CD14-positive monocyte (primary cell): Measurements from ENCODE around the gene SLC6A8. TPM values are rescaled to one million over a fixed set of nuclear protein-coding genes. Genes with fewer than 3 reads are reported as not detected.
A peak's percentile ranks its signal among the peaks of the same experiment; 100 is the strongest.
"Not testable (repeated sequence)": the region's sequence is repeated elsewhere in the genome, so short reads cannot be mapped to it uniquely, and the experiment has no call there.

ENCODE experiments used
- DNase-seq, 3 donors: peaks; one replicate each; pipeline ENCODE4 v3.0.0-alpha.2; 2011 to 2022
- H2AFZ ChIP-seq: 2 replicates; pipeline ENCODE4 v1.6.0; 2012; ENCODE audit warnings: mild to moderate bottlenecking, low read depth, low read length, inconsistent platforms; ENCODE audit not compliant: insufficient read depth, poor library complexity, severe bottlenecking
- H3K27ac ChIP-seq, 2 donors: 1 replicate in 1 of 2; 2 replicates in 1 of 2; pipeline ENCODE4 v1.5.1; 2012 to 2013; ENCODE audit warnings: low read length in 2 of 2, control low read depth in 1 of 2, inconsistent platforms in 1 of 2, low read depth in 1 of 2, mild to moderate bottlenecking in 1 of 2
- H3K27me3 ChIP-seq, 2 donors: one replicate each; pipeline versions ENCODE4 v1.6.0 to v1.6.1; 2011 to 2013; ENCODE audit warnings: low read length in 2 of 2; ENCODE audit not compliant: control insufficient read depth in 2 of 2, insufficient read depth in 2 of 2
- H3K36me3 ChIP-seq, 2 donors: replicated peaks in 1 of 2; 1 replicate in 1 of 2; 2 replicates in 1 of 2; pipeline versions ENCODE4 v1.5.1 to v1.6.1; 2012 to 2013; ENCODE audit warnings: low read length in 2 of 2, control low read depth in 1 of 2, inconsistent platforms in 1 of 2, mild to moderate bottlenecking in 1 of 2; ENCODE audit not compliant: insufficient read depth in 2 of 2, control insufficient read depth in 1 of 2
- H3K4me1 ChIP-seq, 2 donors: 1 replicate in 1 of 2; 2 replicates in 1 of 2; pipeline versions ENCODE4 v1.5.1 to v1.6.1; 2012 to 2013; ENCODE audit warnings: low read length in 2 of 2, control low read depth in 1 of 2, inconsistent platforms in 1 of 2, mild to moderate bottlenecking in 1 of 2, moderate library complexity in 1 of 2; ENCODE audit not compliant: insufficient read depth in 2 of 2, control insufficient read depth in 1 of 2
- H3K4me2 ChIP-seq: replicated peaks from 2 replicates; pipeline ENCODE3; 2012; ENCODE audit warnings: low read length, moderate library complexity, mild to moderate bottlenecking; ENCODE audit not compliant: poor library complexity, severe bottlenecking; ENCODE audit errors: extremely low read depth
- H3K4me3 ChIP-seq, 3 experiments: fragments of 200-600 bp in 1 of 3; sonication (generic) in 1 of 3; replicated peaks in 1 of 3; 1 replicate in 2 of 3; 2 replicates in 1 of 3; pipeline ENCODE4 v1.5.1; 2011 to 2013; ENCODE audit warnings: low read length in 3 of 3, mild to moderate bottlenecking in 3 of 3, control low read depth in 2 of 3, low read depth in 2 of 3, inconsistent platforms in 1 of 3, moderate library complexity in 1 of 3
- H3K79me2 ChIP-seq: 2 replicates; pipeline ENCODE4 v1.6.0; 2012; ENCODE audit warnings: mild to moderate bottlenecking, control low read depth, inconsistent platforms, low read length, moderate library complexity; ENCODE audit not compliant: insufficient read depth
- H3K9ac ChIP-seq: 2 replicates; pipeline ENCODE4 v1.6.0; 2017; ENCODE audit warnings: low read length, mild to moderate bottlenecking; ENCODE audit not compliant: insufficient read depth, poor library complexity, severe bottlenecking
- H3K9me3 ChIP-seq, 2 donors: replicated peaks in 1 of 2; 1 replicate in 1 of 2; 2 replicates in 1 of 2; pipeline versions ENCODE4 v1.5.1 to v1.6.1; 2012 to 2013; ENCODE audit warnings: low read length in 2 of 2, control low read depth in 1 of 2; ENCODE audit not compliant: control insufficient read depth in 1 of 2, insufficient read depth in 1 of 2
- H4K20me1 ChIP-seq: 2 replicates; pipeline ENCODE4 v1.6.0; 2012; ENCODE audit warnings: mild to moderate bottlenecking, low read length, control low read depth, moderate library complexity; ENCODE audit not compliant: insufficient read depth
- H3K27ac Mint-ChIP-seq, 7 donors: one replicate each; pipeline ENCODE4 v1.8.0; 2020; ENCODE audit warnings: mild to moderate bottlenecking in 7 of 7, mixed read lengths in 7 of 7, moderate library complexity in 6 of 7, inconsistent platforms in 2 of 7
- H3K27me3 Mint-ChIP-seq, 3 donors: one replicate each; pipeline ENCODE4 v1.8.0; 2021 to 2022; ENCODE audit warnings: low read depth in 3 of 3, mild to moderate bottlenecking in 3 of 3, mixed read lengths in 3 of 3, moderate library complexity in 3 of 3, inconsistent platforms in 1 of 3
- H3K36me3 Mint-ChIP-seq, 2 donors: one replicate each; pipeline ENCODE4 v1.8.0; 2020; ENCODE audit warnings: mixed read lengths in 2 of 2, inconsistent platforms in 1 of 2, mild to moderate bottlenecking in 1 of 2
- H3K4me1 Mint-ChIP-seq: one replicate; pipeline ENCODE4 v1.8.0; 2020; ENCODE audit warnings: mild to moderate bottlenecking, mixed read lengths
- H3K4me3 Mint-ChIP-seq, 2 donors: one replicate each; pipeline ENCODE4 v1.8.0; 2020; ENCODE audit warnings: mild to moderate bottlenecking in 2 of 2, mixed read lengths in 2 of 2, moderate library complexity in 1 of 2
- H3K9me3 Mint-ChIP-seq, 7 donors: one replicate each; pipeline ENCODE4 v1.8.0; 2020 to 2022; ENCODE audit warnings: mixed read lengths in 7 of 7, mild to moderate bottlenecking in 6 of 7, moderate library complexity in 6 of 7, inconsistent platforms in 2 of 7
- CTCF ChIP-seq: fragments of 200-600 bp; IDR thresholded peaks from one replicate; pipeline ENCODE4 v1.8.0; 2022; ENCODE audit warnings: antibody characterized with exemption, mild to moderate bottlenecking
- WGBS: methylation state at CpG from one replicate; pipeline ENCODE4 v1.1.5; 2013; ENCODE audit warnings: missing lambda C conversion rate; ENCODE audit not compliant: insufficient coverage; 5-methylcytosine and 5-hydroxymethylcytosine counted together
- intact Hi-C, 2 donors: fragments of 100-400 bp; cut with micrococcal nuclease; formaldehyde crosslinking; loops; one replicate each; pipeline versions ENCODE4 v1.15.0 to v1.15.1; 2023
- polyA plus RNA-seq, 3 donors: library from polyadenylated mRNA; depleted of rRNA in 1 of 3; unstranded in 2 of 3; stranded (reverse) in 1 of 3; fragments of 300-500 nt in 2 of 3; fragments of >200 nt in 1 of 3; fragmentation: Illumina TruSeq in 2 of 3; gene quantifications; 1 replicate in 2 of 3; 2 replicates in 1 of 3; pipeline ENCODE4 v1.2.3, GENCODE V29; 2012 to 2021

SLC6A8 gene
- polyA plus RNA-seq, 3 donors: 0.23 to 5.6 (median 0.85) TPM

GRCh38 chrX:153728095-153728494 is 40.4 kb downstream of the SLC6A8 start:
- H3K9me3 Mint-ChIP-seq: peaks cover 0 to 35% (median 18%) of the 10 kb centered on the region in 7 donors
- peak overlapping the region; percentile 86 for H3K4me2 ChIP-seq
- no peak for DNase-seq

GRCh38 chrX:153728951-153729631 is 41.4 kb downstream of the SLC6A8 start:
- H3K27me3 ChIP-seq: no peaks in the 10 kb centered on the region
- no peak for DNase-seq
- no peak overlapping the region for H3K4me3 ChIP-seq
- H3K79me2 ChIP-seq: peaks cover 53% of the 10 kb centered on the region
- peaks cover 47% of the 10 kb centered on the region for H3K4me1 Mint-ChIP-seq
- H3K4me3 Mint-ChIP-seq: no peak overlapping the region
- H3K36me3 Mint-ChIP-seq: peaks cover 22 to 29% of the 10 kb centered on the region in 2 donors
- peak overlapping the region in 1 of 2 donors; percentile 100 for H3K27ac ChIP-seq
- peaks cover 11 to 12% of the 10 kb centered on the region in 2 donors for H3K36me3 ChIP-seq
- peaks cover 0 to 31% (median 18%) of the 10 kb centered on the region in 7 donors for H3K9me3 Mint-ChIP-seq
- intact Hi-C loops: no loop called here
- H3K4me2 ChIP-seq: no peak overlapping the region
- peak overlapping the region in 3 of 7 donors; percentile 25 to 83 (median 73) for H3K27ac Mint-ChIP-seq
- no peak overlapping the region for H3K9ac ChIP-seq
- H3K9me3 ChIP-seq: peaks cover 0 to 7% of the 10 kb centered on the region in 2 donors
- no peak overlapping the region for H2AFZ ChIP-seq
- 97% methylated on average over 10 of the region's 23 CpGs for WGBS
- peaks cover 0 to 3% (median 0%) of the 10 kb centered on the region in 3 donors for H3K27me3 Mint-ChIP-seq
- peaks cover 80 to 86% of the 10 kb centered on the region in 2 donors for H3K4me1 ChIP-seq
- H4K20me1 ChIP-seq: peaks cover 28% of the 10 kb centered on the region
- TF ChIP-seq CTCF: no peak

More at GRCh38 chrX:153728095-153728494, 40.4 kb downstream of the SLC6A8 start:
- H3K36me3 Mint-ChIP-seq: peaks cover 19 to 24% of the 10 kb centered on the region in 2 donors
- Histone ChIP-seq H3K36me3 (peaks cover 7% of the 10 kb centered on the region in 2 donors), H3K27me3 (no peaks in the 10 kb centered on the region), H3K27ac (peak overlapping the region; percentile 93 to 100), H3K9ac (no peak overlapping the region), H3K4me3 (peak overlapping the region in 1 of 3 experiments; percentile 80), H3K79me2 (peaks cover 57% of the 10 kb centered on the region), H2AFZ (no peak overlapping the region), H3K9me3 (peaks cover 0 to 11% of the 10 kb centered on the region in 2 donors), H4K20me1 (peaks cover 24% of the 10 kb centered on the region), H3K4me1 (peaks cover 78 to 89% of the 10 kb centered on the region in 2 donors)
- H3K4me1 Mint-ChIP-seq: peaks cover 50% of the 10 kb centered on the region
- TF ChIP-seq CTCF: no peak
- H3K27me3 Mint-ChIP-seq: peaks cover 0 to 3% (median 0%) of the 10 kb centered on the region in 3 donors
- peak overlapping the region; percentile 16 to 60 for H3K4me3 Mint-ChIP-seq
- intact Hi-C loops: no loop called here
- H3K27ac Mint-ChIP-seq: peak overlapping the region; percentile 78 to 93 (median 90)
- no CpG with 5 or more reads among the region's 6 CpGs for WGBS

- intact Hi-C loops, H3K4me3 Mint-ChIP-seq, H3K4me2 ChIP-seq, H3K9me3 ChIP-seq, H3K9ac ChIP-seq, H3K4me3 ChIP-seq, H3K27me3 ChIP-seq, H2AFZ ChIP-seq, H3K27me3 Mint-ChIP-seq, DNase-seq: not testable (repeated sequence)
- Histone ChIP-seq H3K36me3 (peaks cover 11 to 12% of the 10 kb centered on the region in 2 donors), H3K79me2 (peaks cover 48% of the 10 kb centered on the region), H3K4me1 (peaks cover 76 to 82% of the 10 kb centered on the region in 2 donors), H4K20me1 (peaks cover 26% of the 10 kb centered on the region), H3K27ac (peak overlapping the region in 1 of 2 donors; percentile 68)
- Mint-ChIP-seq H3K36me3 (peaks cover 29 to 39% of the 10 kb centered on the region in 2 donors), H3K4me1 (peaks cover 49% of the 10 kb centered on the region), H3K9me3 (peaks cover 0 to 31% (median 19%) of the 10 kb centered on the region in 7 donors), H3K27ac (peak overlapping the region in 1 of 7 donors; percentile 16)
- WGBS: 98% methylated on average over 11 of the region's 23 CpGs
Measured at GRCh38 chrX:153730115-153730514, 42.4 kb downstream of the SLC6A8 start.
